NCI-H2107 treated with DMSO at 0.1 percent for 48 hours (cell line): ENCODE results near the gene NAP1L5.

Source experiments
- DNase-seq: peaks from one replicate; lab custom pipeline; 2025; ENCODE audit not compliant: unreplicated experiment; lab: John Stamatoyannopoulos, UW

The NAP1L5 gene

GRCh38 chr4:88722828-88723227 lies 25.2 kb upstream of the NAP1L5 start:
- DNase-seq = no peak

DNA sequence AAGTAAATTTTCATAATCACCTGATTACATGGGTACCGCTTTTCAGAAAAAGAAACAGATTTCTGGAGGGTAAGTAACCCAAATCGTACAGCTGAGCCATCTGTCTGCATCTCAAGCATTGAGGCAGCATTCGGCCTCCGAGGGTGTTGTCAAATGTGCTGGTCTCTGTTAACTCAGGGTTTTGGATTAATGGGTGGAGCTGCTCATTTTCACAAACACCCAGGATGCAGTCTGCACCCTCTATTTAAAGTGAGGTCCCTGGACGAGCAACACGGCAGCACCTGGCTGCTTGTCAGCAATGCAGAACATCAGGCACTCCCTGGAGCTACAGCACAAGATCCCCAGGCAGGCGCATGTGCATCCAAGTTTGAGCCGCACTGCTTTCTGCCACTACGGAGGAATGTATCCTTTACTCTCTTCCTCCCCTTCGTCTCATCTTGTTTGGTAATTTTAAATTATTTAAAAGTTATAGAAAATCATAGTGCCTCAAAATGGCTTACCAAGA lies 24.7 kb upstream of the NAP1L5 start:
- no peak for DNase-seq

- no peak for DNase-seq
Observed at GRCh38 chr4:88720451-88721428, 23.1 kb upstream of the NAP1L5 start.

- DNase-seq = no peak
Observed at GRCh38 chr4:88719381-88719780, 21.8 kb upstream of the NAP1L5 start.

DNA sequence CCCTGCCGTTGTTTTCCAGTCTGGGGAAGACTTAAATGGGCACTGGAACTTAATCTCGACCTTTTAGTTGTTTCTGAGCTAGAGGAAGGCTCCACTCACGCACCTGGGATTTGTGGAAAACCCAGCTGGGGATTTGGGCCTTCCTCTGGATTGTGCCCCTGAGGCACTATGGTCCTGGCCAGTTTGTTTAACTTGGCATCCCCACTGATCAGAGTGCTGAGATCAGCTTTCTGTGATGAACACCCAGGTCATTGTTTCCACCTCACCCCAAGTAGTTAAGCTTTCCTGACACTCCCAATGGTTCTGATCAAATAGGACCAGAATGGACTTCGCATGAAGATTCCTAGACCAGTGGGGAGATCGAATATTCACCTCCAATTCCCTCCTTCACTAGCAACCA lies 20.5 kb upstream of the NAP1L5 start:
- no peak for DNase-seq

- DNase-seq = no peak
Observed at GRCh38 chr4:88713782-88714181, 16.2 kb upstream of the NAP1L5 start.

DNA sequence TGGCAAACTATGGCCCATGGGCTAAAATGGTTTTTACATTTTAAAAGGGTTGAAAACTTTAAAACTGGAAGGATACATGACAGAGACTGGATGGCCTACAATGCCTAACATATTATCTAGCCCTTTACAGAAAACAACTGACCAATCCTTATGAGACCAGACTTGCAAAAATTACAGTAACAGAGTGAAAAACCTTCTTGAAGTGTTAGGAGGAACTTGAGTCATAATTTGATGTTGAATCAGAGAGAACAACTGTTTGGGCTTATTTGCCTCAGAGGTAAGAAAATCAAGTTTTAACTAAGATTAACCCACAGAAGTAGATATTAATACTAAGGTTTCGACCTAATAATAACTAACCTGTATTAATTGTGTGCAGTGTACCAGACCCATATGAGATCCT lies 12.4 kb upstream of the NAP1L5 start:
- DNase-seq = no peak

GRCh38 chr4:88706574-88706973 lies 8.9 kb upstream of the NAP1L5 start:
- peak; percentile 84 for DNase-seq

- DNase-seq = no peak
Observed at GRCh38 chr4:88705805-88706492, 8.3 kb upstream of the NAP1L5 start.

DNA sequence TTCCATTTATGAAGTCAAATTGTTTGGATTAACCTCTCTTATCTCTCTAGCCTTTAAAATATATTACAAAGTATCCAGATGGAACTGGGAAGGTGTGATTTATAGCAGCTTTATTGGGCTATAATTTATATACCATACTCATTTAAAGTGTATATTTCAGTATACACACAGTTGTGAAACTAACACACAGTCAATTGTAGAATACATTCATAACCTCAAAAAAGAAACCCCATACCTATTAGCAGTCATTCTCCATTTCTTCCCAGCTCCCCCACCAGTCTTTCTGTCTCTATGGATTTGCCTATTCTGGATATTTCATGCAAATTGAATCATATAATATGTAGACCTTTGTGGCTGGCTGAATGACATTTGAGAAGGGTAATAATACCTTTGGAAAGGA lies 7.6 kb upstream of the NAP1L5 start:
- DNase-seq = no peak

- DNase-seq = no peak
Observed at GRCh38 chr4:88702782-88703181, 5.2 kb upstream of the NAP1L5 start.

DNA sequence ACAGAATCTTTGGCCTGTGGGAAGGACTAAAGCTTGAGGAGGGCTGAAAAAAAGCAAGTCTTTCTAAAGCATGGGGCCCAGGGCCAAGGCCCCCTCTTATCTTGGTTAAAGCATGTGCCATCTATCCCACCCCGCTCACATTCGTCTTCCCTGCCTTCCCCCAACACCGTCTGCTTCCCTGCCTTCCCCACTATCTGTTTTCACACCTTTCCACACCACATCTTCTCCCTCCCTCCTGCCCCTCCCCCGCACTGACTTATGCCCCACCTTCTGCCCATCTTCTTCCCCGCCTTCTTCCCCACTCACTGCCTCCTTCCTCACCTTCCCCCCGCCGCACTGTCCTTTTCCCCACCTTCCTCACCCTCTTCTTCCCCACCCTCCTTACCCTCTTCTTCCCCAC lies 890 bp upstream of the NAP1L5 start:
- no peak for DNase-seq

DNA sequence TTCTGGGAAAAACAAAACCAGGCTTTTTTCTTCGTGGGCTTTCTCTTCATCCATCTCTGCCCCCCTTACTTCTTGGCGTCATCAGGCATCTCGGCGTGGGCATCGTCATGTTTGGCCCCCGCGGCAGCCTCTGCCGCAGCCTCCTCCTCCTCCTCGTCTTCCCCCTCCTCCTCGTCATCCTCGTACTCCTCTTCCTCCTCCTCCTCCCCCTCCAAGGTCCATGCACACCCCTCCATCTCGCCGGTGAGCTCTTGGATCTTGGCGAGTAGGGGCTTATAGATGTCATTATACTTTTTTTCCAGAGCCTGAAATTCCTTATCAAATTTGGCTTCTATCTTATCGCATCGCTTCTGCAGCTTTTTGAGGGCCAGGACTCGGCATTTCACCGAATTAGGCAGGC lies 488 bp downstream of the NAP1L5 start:
- no peak for DNase-seq

DNA sequence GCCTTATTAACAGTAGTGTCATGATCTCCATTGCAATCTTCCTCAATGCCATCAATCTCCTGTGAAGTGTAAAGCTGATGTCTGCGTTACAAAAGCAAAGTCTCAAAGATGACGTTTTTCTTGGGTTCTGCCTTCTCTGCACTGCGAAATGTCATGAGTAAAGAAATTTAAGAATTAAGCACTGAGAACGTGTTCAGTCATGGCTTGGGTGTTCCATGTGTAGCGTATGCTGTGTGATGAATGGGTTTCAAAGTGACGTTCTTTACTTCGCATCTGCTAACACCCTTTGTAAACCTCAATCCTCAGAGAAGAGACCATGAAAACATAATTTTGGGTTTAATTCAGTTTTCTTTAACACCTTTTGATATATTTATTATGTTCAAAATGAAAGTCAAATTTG lies 999 bp downstream of the NAP1L5 start:
- DNase-seq = no peak

DNA sequence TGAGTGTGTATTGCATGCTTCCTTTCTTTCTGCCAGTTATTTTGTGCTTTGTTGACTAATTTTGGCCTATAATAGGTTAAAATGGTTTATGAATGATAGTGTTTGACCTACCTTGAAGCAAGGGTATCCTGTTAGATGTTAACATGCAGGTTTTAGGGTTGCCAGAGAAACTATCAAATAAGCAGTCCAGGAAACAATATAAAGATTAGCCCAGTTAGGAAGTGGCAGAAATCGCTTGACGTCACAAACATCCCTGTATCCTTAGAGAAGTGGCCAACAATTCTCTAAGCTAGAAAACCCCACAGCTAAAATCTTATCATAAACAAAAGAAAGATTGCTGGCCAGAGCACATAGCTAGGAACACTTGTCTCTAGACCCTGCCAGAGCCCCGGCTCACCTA lies 3.8 kb downstream of the NAP1L5 start:
- DNase-seq = no peak

- DNase-seq = no peak
Observed at GRCh38 chr4:88690355-88690754, 7.3 kb downstream of the NAP1L5 start.

DNA sequence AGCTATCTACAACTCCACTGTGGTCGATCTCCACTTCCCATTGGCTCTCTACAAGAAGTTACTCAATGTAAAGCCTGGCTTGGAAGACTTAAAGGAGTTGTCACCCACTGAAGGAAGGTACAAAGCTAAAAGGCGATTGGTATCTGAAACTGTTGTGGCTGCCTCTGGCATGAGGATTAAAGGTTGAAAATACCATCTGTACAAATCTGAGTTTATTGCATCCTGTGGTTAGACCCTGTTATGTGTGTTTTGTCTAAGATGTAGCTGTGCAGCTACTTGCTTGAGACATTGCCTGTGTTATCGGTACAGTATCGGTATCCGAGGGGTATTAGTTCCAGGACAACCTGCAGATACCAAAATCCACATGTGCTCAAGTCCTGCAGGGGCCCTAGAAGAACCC lies 16.4 kb downstream of the NAP1L5 start:
- no peak for DNase-seq

- DNase-seq = no peak
Observed at GRCh38 chr4:88675543-88675942, 22.1 kb downstream of the NAP1L5 start.

GRCh38 chr4:88674979-88675378 lies 22.6 kb downstream of the NAP1L5 start:
- DNase-seq = no peak

DNA sequence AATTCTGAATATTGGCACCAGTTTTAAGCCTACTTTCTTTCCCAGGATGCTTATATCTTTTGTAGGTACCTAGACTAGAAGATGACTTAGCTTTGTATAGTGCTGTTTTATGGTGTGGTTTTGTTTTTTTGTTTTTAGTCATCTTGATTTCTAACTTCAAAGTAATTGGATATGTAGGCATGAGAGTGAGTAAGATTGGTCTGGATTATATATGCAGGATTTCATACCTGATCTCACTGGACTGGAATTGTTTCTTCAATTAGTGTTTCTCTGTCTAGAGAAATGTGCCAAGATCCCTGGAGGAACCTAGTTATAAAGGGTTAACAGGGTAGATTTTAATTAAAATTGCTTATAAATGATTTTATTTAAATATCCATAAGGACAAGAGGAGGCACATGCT lies 23.1 kb downstream of the NAP1L5 start:
- no peak for DNase-seq

- DNase-seq = no peak
Observed at GRCh38 chr4:88673886-88674285, 23.7 kb downstream of the NAP1L5 start.

- DNase-seq = no peak
Observed at GRCh38 chr4:88672987-88673386, 24.6 kb downstream of the NAP1L5 start.
